NCI-H2081 treated with DMSO at 0.1 percent for 48 hours (cell line): Measurements from ENCODE around the gene MCF2L2.

Experiments used
- DNase-seq: peaks from one replicate; lab custom pipeline; 2025; lab: John Stamatoyannopoulos, UW

The MCF2L2 gene

GRCh38 chr3:183369627-183370026 is 58.8 kb downstream of the MCF2L2 start:
- DNase-seq, result no peak

GRCh38 chr3:183369117-183369516 is 59.3 kb downstream of the MCF2L2 start:
- no peak for DNase-seq

- DNase-seq, result no peak
These were observed 67.3 kb downstream of the MCF2L2 start for GRCh38 chr3:183360971-183361624.

GRCh38 chr3:183359036-183359435 is 69.4 kb downstream of the MCF2L2 start:
- no peak for DNase-seq

GRCh38 chr3:183357564-183358079 is 70.8 kb downstream of the MCF2L2 start:
- no peak for DNase-seq

GRCh38 chr3:183356920-183357319 is 71.5 kb downstream of the MCF2L2 start:
- no peak for DNase-seq

- no peak for DNase-seq
These were observed 73.5 kb downstream of the MCF2L2 start for GRCh38 chr3:183354874-183355273.

- no peak for DNase-seq
These were observed 74.0 kb downstream of the MCF2L2 start for GRCh38 chr3:183354325-183354831.

- no peak for DNase-seq
These were observed 75.0 kb downstream of the MCF2L2 start for GRCh38 chr3:183353421-183353820.

- DNase-seq, result no peak
These were observed 78.3 kb downstream of the MCF2L2 start for GRCh38 chr3:183350164-183350563.

GRCh38 chr3:183349421-183350157 is 78.8 kb downstream of the MCF2L2 start:
- no peak for DNase-seq

- DNase-seq, result no peak
These were observed 85.6 kb downstream of the MCF2L2 start for GRCh38 chr3:183342824-183343223.

- no peak for DNase-seq
These were observed 86.7 kb downstream of the MCF2L2 start for GRCh38 chr3:183341545-183342288.

GRCh38 chr3:183340222-183340621 is 88.2 kb downstream of the MCF2L2 start:
- DNase-seq, result no peak

- DNase-seq, result no peak
These were observed 88.8 kb downstream of the MCF2L2 start for GRCh38 chr3:183339461-183340086.

- no peak for DNase-seq
These were observed 89.9 kb downstream of the MCF2L2 start for GRCh38 chr3:183338520-183338919.

GRCh38 chr3:183332487-183332886 is 95.9 kb downstream of the MCF2L2 start:
- no peak for DNase-seq

GRCh38 chr3:183331498-183331897 is 96.9 kb downstream of the MCF2L2 start:
- no peak for DNase-seq

- DNase-seq, result no peak
These were observed 97.5 kb downstream of the MCF2L2 start for GRCh38 chr3:183330881-183331280.

- no peak for DNase-seq
These were observed 98.9 kb downstream of the MCF2L2 start for GRCh38 chr3:183329543-183329942.

GRCh38 chr3:183328823-183329222 is 99.6 kb downstream of the MCF2L2 start:
- DNase-seq, result no peak

- no peak for DNase-seq
These were observed 100.3 kb downstream of the MCF2L2 start for GRCh38 chr3:183328164-183328563.
